Panc1 (cell line): ENCODE measurements around the gene SYDE2. TPM values are rescaled to one million over a fixed set of nuclear protein-coding genes. Genes with fewer than 3 reads are reported as not detected.

Experiments used
- ATAC-seq: fragments of 200-7000 bp; cut with Tn5 transposase; 2 replicates; pipeline ENCODE4 v1.9.1; 2020; ENCODE audit warnings: mild to moderate bottlenecking, moderate library complexity
- BruUV-seq: library from RNA; stranded (reverse); fragments of 400-500 nt; replicated peaks from 2 replicates; lab custom pipeline; 2021; lab: Mats Ljungman, UMichigan
- CTCF ChIA-PET: fragments of 300-600 bp; sonication (Branson Sonifier 250); formaldehyde crosslinking; loops from one replicate; lab custom pipeline; 2022; ENCODE audit warnings: antibody characterized with exemption; lab: Charles Lee
- POLR2A ChIA-PET: fragments of 300-600 bp; sonication (Branson Sonifier 250); formaldehyde crosslinking; loops from one replicate; lab custom pipeline; 2022; ENCODE audit warnings: antibody characterized with exemption; lab: Charles Lee
- DNase-seq: peaks from one replicate; pipeline ENCODE4 v3.0.0-alpha.2; 2010; ENCODE audit warnings: low read depth, low spot score
- H3K27ac ChIP-seq: 2 replicates; pipeline ENCODE4 v1.5.1; 2011; ENCODE audit warnings: mild to moderate bottlenecking, low read length, inconsistent platforms
- H3K27me3 ChIP-seq: fragments of 200-500 bp; sonication (Bioruptor generic); 2 replicates; pipeline ENCODE4 v1.6.0; 2014; ENCODE audit warnings: low read length, inconsistent platforms; ENCODE audit not compliant: control insufficient read depth, insufficient read depth
- H3K36me3 ChIP-seq: fragments of 200-500 bp; sonication (Bioruptor generic); 2 replicates; pipeline ENCODE4 v1.5.1; 2014; ENCODE audit warnings: inconsistent platforms, mild to moderate bottlenecking, low read length, moderate library complexity; ENCODE audit not compliant: control insufficient read depth, insufficient read depth
- H3K4me1 ChIP-seq: 2 replicates; pipeline ENCODE4 v1.5.1; 2011; ENCODE audit warnings: inconsistent platforms, mild to moderate bottlenecking, low read length, moderate library complexity; ENCODE audit not compliant: control insufficient read depth, insufficient read depth
- H3K4me3 ChIP-seq, 2 experiments: 2 replicates each; pipeline ENCODE4 v1.5.1; 2011 to 2012; ENCODE audit warnings: low read depth in 2 of 2, low read length in 2 of 2, mild to moderate bottlenecking in 2 of 2, inconsistent platforms in 1 of 2, moderate library complexity in 1 of 2
- H3K9me3 ChIP-seq: fragments of 200-500 bp; sonication (Bioruptor generic); 2 replicates; pipeline ENCODE4 v1.5.1; 2014; ENCODE audit warnings: low read depth, mild to moderate bottlenecking, inconsistent platforms, low read length, moderate library complexity; ENCODE audit not compliant: control insufficient read depth, insufficient read depth
- CTCF ChIP-seq: fragments of 450-650 bp; IDR thresholded peaks from 2 replicates; pipeline ENCODE4 v1.5.1; 2017; ENCODE audit warnings: mild to moderate bottlenecking
- POLR2AphosphoS5 ChIP-seq: IDR thresholded peaks from 2 replicates; pipeline ENCODE4 v1.6.1; 2012; ENCODE audit warnings: mild to moderate bottlenecking, low read depth, low read length, moderate library complexity
- SIN3A ChIP-seq: IDR thresholded peaks from 2 replicates; pipeline ENCODE4 v1.6.1; 2012; ENCODE audit warnings: low read depth, mild to moderate bottlenecking, low read length, moderate library complexity, borderline replicate concordance; ENCODE audit not compliant: insufficient read depth
- TCF7L2 ChIP-seq: IDR thresholded peaks from 2 replicates; pipeline ENCODE4 v1.6.1; 2011; ENCODE audit warnings: mild to moderate bottlenecking, low read depth, low read length, inconsistent platforms
- in situ Hi-C: cut with HindIII; loops from 2 replicates; pipeline ENCODE4 v1.10.0; 2016; ENCODE audit warnings: low sequenced_read_pairs, low pct_unique_long_range_greater_than_20kb
- intact Hi-C: fragments of 100-400 bp; cut with micrococcal nuclease; formaldehyde crosslinking; loops from one replicate; pipeline ENCODE4 v1.10.0; 2022; ENCODE audit not compliant: unreplicated experiment
- total RNA-seq: library from RNA; stranded (reverse); gene quantifications from one replicate; pipeline ENCODE4 v1.2.1, GENCODE V29; 2021; ENCODE audit not compliant: unreplicated experiment
- TF ChIP-seq, protein P1 (sequence below), 2 experiments: IDR thresholded peaks; 2 replicates each; pipeline ENCODE4 v1.6.1; 2011 to 2012; ENCODE audit warnings: low read depth in 2 of 2, control low read depth in 1 of 2, low read length in 1 of 2, mild to moderate bottlenecking in 1 of 2, moderate library complexity in 1 of 2; ENCODE audit not compliant: insufficient read depth in 1 of 2

The SYDE2 gene
- total RNA-seq, 1 experiment from 2014 or later = 18.2 TPM

DNA sequence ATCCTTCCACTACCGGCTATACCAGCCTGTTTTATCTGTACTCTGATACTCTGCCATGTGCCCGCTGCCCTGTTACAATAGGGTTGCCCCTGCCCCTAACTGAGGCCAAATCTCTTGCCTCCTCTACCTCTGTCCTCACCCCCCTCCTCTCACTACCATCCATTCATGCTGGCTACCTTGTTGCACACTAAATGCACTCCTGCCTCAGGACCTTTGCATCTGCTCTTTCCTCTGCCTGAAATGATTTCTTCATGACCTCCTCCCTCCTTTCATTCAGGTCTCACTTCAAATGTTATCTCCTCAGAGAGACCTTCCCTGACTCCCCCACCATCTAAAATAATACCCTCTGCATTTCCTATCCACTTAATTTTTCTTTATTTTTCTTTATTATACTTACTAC lies 7.7 kb upstream of the SYDE2 start:
- ChIA-PET POLR2A (no interaction called here), CTCF (no interaction called here)
- no peaks in the 10 kb centered on the region for H3K27me3 ChIP-seq
- intact Hi-C loops = no loop called here
- H3K36me3 ChIP-seq = no peaks in the 10 kb centered on the region
- DNase-seq = no peak
- H3K27ac ChIP-seq = peak overlapping the region; percentile 10; the same call in 1 of the 2 replicates
- no peak for ATAC-seq
- H3K9me3 ChIP-seq = no peaks in the 10 kb centered on the region
- in situ Hi-C loops = no loop called here
- no TSS peak for BruUV-seq
- TF ChIP-seq, protein P1, sequence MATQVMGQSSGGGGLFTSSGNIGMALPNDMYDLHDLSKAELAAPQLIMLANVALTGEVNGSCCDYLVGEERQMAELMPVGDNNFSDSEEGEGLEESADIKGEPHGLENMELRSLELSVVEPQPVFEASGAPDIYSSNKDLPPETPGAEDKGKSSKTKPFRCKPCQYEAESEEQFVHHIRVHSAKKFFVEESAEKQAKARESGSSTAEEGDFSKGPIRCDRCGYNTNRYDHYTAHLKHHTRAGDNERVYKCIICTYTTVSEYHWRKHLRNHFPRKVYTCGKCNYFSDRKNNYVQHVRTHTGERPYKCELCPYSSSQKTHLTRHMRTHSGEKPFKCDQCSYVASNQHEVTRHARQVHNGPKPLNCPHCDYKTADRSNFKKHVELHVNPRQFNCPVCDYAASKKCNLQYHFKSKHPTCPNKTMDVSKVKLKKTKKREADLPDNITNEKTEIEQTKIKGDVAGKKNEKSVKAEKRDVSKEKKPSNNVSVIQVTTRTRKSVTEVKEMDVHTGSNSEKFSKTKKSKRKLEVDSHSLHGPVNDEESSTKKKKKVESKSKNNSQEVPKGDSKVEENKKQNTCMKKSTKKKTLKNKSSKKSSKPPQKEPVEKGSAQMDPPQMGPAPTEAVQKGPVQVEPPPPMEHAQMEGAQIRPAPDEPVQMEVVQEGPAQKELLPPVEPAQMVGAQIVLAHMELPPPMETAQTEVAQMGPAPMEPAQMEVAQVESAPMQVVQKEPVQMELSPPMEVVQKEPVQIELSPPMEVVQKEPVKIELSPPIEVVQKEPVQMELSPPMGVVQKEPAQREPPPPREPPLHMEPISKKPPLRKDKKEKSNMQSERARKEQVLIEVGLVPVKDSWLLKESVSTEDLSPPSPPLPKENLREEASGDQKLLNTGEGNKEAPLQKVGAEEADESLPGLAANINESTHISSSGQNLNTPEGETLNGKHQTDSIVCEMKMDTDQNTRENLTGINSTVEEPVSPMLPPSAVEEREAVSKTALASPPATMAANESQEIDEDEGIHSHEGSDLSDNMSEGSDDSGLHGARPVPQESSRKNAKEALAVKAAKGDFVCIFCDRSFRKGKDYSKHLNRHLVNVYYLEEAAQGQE (IDR thresholded peaks at IDR 0.05; ENCODE audit: insufficient read depth in 1 of 2, low read depth in 2 of 2, low read length in 1 of 2) = no peak
- TF ChIP-seq POLR2AphosphoS5 = no peak
- TF ChIP-seq SIN3A = no peak
- no peak for TF ChIP-seq TCF7L2
- no peak for TF ChIP-seq CTCF
- H3K4me1 ChIP-seq = peaks cover 19% of the 10 kb centered on the region; the same call in 1 of the 2 replicates
- no peak overlapping the region for H3K4me3 ChIP-seq

DNA sequence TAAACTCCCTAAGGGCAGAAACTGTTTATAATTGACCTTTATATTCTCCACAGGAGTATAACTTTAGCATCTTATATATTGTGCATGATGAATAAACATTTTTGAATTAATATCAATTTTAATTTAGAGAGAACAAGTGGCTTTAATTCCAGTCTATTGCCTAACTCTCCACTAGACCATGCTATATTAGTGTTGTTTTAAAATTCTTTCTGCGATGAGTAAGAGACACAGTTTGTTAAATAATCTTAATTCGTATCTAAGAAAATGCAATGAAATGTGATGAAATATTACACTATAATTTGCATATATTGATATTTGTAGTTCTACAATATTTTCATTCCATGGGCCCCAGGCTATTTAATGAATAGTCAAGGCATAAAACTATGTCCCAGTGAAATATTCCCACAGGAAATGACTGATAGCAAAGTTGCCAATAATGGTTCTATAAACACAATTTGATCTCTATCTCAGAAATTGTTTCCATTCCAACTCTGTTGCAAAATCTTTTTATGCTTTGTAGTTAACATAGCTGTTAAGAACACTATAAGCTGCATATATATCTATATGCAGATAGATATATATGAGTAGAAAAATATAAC lies 2.9 kb upstream of the SYDE2 start:
- TF ChIP-seq POLR2AphosphoS5 (no peak), SIN3A (no peak), TCF7L2 (peak; percentile 87), CTCF (no peak)
- TF ChIP-seq, protein P1 (IDR thresholded peaks at IDR 0.05; ENCODE audit: insufficient read depth in 1 of 2, low read depth in 2 of 2, low read length in 1 of 2) = no peak
- ATAC-seq (no peak), DNase-seq (no peak)
- peaks cover 40% of the 10 kb centered on the region; the same call in 1 of the 2 replicates for H3K4me1 ChIP-seq
- BruUV-seq = no TSS peak
- ChIA-PET POLR2A (no interaction called here), CTCF (no interaction called here)
- peak overlapping the region; percentile 66; the same call in 1 of the 2 replicates for H3K27ac ChIP-seq
- H3K4me3 ChIP-seq = no peak overlapping the region
- H3K27me3 ChIP-seq = no peaks in the 10 kb centered on the region
- H3K9me3 ChIP-seq = no peaks in the 10 kb centered on the region
- in situ Hi-C loops = no loop called here
- intact Hi-C loops = no loop called here
- no peaks in the 10 kb centered on the region for H3K36me3 ChIP-seq
